ENCODE data around the gene KRT36. TPM values are rescaled to one million over a fixed set of nuclear protein-coding genes. Genes with fewer than 3 reads are reported as not detected.

KRT36 gene
- total RNA-seq, 1 donor from 2014 or later = not detected

DNA sequence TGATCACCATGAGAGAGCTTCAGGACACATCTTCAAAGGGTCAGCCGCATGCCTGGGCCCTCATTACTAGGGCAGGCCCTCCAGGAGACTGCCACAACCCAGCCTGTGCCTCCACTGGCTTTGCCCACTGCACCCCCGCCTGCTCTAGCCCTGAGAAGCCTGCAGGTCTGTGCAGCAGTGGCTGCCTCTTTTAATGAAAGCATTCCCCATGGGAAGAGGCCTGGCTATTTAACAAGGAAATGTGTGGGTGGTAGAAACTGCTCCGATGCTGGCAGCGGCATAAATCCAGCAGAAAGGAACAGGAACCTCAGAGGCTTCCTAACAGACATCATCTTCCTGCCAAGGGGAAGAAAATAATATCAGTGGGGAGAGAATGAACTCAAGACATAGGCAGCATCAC is 22.1 kb downstream of the KRT36 start:
- Mint-ChIP-seq H3K27ac (ENCODE audit: unreplicated experiment) (no peak overlapping the region), H3K9me3 (ENCODE audit: low read depth) (peaks cover 29% of the 10 kb centered on the region), H3K4me3 (ENCODE audit: unreplicated experiment) (no peak overlapping the region), H3K4me1 (ENCODE audit: low read depth) (peaks cover 13% of the 10 kb centered on the region), H3K27me3 (ENCODE audit: low read depth) (no peaks in the 10 kb centered on the region), H3K36me3 (ENCODE audit: low read depth) (peaks cover 10% of the 10 kb centered on the region)
- DNase-seq (ENCODE audit: low spot score) = no peak
- TF ChIP-seq, protein P1, sequence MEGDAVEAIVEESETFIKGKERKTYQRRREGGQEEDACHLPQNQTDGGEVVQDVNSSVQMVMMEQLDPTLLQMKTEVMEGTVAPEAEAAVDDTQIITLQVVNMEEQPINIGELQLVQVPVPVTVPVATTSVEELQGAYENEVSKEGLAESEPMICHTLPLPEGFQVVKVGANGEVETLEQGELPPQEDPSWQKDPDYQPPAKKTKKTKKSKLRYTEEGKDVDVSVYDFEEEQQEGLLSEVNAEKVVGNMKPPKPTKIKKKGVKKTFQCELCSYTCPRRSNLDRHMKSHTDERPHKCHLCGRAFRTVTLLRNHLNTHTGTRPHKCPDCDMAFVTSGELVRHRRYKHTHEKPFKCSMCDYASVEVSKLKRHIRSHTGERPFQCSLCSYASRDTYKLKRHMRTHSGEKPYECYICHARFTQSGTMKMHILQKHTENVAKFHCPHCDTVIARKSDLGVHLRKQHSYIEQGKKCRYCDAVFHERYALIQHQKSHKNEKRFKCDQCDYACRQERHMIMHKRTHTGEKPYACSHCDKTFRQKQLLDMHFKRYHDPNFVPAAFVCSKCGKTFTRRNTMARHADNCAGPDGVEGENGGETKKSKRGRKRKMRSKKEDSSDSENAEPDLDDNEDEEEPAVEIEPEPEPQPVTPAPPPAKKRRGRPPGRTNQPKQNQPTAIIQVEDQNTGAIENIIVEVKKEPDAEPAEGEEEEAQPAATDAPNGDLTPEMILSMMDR (IDR thresholded peaks at IDR 0.05) = no peak

DNA sequence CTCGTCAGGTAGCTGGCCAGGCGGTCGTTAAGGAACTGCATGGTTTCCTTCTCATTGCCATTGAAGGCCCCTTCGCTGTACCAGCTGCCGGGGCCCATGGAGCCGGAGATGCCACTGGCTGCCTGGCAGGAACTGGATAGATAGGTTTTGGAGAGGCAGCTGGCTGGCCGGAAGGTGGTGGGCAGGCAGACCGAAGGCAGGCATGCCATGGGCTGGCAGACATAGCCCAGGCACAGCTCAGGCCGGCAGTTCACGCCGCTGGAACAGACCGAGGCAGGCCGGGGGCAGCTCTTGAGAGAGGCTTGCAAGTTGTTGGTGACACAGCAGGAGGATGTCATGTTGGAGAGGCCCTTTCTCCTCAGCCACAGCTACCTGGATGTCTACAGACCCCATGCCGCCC is 22.7 kb downstream of the KRT36 start, which contains the start of gene KRT32:
Gene KRT32 (minus strand): TSS at position 399 of the 400 bp plus-strand sequence. CDS start 61 bp downstream, at position 338.
- DNase-seq (ENCODE audit: low spot score) = no peak
- H3K4me1 Mint-ChIP-seq (ENCODE audit: low read depth) = peaks cover 13% of the 10 kb centered on the region
- TF ChIP-seq, protein P1 (IDR thresholded peaks at IDR 0.05) = no peak
- no peaks in the 10 kb centered on the region for H3K27me3 Mint-ChIP-seq (ENCODE audit: low read depth)
- no peak within 1 kb of the TSS for H3K27ac Mint-ChIP-seq (ENCODE audit: unreplicated experiment)
- H3K9me3 Mint-ChIP-seq (ENCODE audit: low read depth) = peaks cover 26% of the 10 kb centered on the region
- peaks cover 10% of the 10 kb centered on the region for H3K36me3 Mint-ChIP-seq (ENCODE audit: low read depth)
- no peak within 1 kb of the TSS for H3K4me3 Mint-ChIP-seq (ENCODE audit: unreplicated experiment)

DNA sequence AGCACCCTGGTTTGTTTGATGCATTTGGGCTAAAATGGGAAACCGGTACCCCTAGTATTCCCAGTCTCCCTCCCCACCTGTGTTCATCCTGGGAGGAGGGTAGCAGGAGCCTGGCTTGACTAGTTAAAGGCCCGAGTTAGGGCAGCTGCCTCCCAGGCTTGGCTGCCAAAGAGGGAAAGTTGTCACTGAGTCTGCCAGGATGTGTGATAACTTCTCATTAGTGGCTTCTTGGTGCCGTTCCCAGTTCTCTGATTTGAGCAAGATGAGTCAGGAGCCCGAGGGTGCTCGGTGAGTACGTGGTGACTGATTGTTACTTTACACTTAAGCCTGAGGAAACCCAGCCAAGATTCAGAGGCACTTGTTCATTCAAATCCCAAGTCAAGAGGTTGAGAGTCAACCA is 25.0 kb downstream of the KRT36 start:
- TF ChIP-seq, protein P1 (IDR thresholded peaks at IDR 0.05) = no peak
- H3K4me3 Mint-ChIP-seq (ENCODE audit: unreplicated experiment) = no peak overlapping the region
- H3K27ac Mint-ChIP-seq (ENCODE audit: unreplicated experiment) = peak overlapping the region; percentile 45
- peaks cover 9% of the 10 kb centered on the region for H3K27me3 Mint-ChIP-seq (ENCODE audit: low read depth)
- peaks cover 13% of the 10 kb centered on the region for H3K4me1 Mint-ChIP-seq (ENCODE audit: low read depth)
- no peak for DNase-seq (ENCODE audit: low spot score)
- peaks cover 14% of the 10 kb centered on the region for H3K9me3 Mint-ChIP-seq (ENCODE audit: low read depth)
- no peaks in the 10 kb centered on the region for H3K36me3 Mint-ChIP-seq (ENCODE audit: low read depth)

DNA sequence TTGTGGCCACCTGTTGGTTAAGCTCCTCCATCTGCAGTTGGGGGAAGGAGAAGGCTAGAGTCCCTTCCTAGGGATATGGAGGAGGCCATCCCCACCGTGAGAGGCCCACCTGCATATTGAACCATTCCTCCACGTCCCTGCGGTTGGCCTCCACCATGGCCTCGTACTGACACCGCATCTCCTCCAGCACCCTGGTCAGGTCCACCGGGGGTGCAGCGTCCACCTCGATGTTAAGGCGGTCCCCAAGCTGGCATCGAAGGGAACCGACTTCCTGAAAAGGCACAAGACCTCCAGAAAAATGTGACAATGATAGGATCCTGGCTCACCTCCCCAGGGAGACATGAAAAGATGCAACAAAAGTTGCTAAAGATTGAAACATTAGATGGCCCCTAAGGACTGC is 25.5 kb downstream of the KRT36 start:
- no peak overlapping the region for H3K4me3 Mint-ChIP-seq (ENCODE audit: unreplicated experiment)
- peaks cover 13% of the 10 kb centered on the region for H3K4me1 Mint-ChIP-seq (ENCODE audit: low read depth)
- no peak for DNase-seq (ENCODE audit: low spot score)
- H3K36me3 Mint-ChIP-seq (ENCODE audit: low read depth) = no peaks in the 10 kb centered on the region
- H3K27ac Mint-ChIP-seq (ENCODE audit: unreplicated experiment) = no peak overlapping the region
- TF ChIP-seq, protein P1 (IDR thresholded peaks at IDR 0.05) = no peak
- H3K9me3 Mint-ChIP-seq (ENCODE audit: low read depth) = peaks cover 11% of the 10 kb centered on the region
- peaks cover 10% of the 10 kb centered on the region for H3K27me3 Mint-ChIP-seq (ENCODE audit: low read depth)

DNA sequence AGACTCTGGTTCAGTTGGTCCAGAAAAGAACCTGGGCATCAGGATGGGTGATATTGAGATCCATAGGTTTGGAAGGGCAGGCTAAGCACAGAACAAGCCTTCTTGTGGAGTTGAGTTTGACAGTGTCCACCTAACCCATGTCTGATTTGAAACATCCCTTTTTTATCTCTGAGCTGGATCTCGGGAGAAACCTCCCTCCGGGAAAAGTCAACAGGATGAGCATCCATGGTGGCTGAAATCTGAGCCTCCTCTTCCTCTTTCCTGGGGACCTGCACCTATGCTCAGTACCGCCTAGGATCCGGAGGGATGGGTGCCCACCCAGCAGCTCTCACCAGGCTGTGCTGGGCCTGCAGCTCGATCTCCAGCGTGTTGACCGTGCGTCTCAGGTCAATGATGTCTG is 26.0 kb downstream of the KRT36 start:
- no peak overlapping the region for H3K4me3 Mint-ChIP-seq (ENCODE audit: unreplicated experiment)

More for the DNA sequence above, 26.0 kb downstream of the KRT36 start:
- Mint-ChIP-seq H3K4me1 (ENCODE audit: low read depth) (peaks cover 13% of the 10 kb centered on the region), H3K27ac (ENCODE audit: unreplicated experiment) (no peak overlapping the region), H3K36me3 (ENCODE audit: low read depth) (no peaks in the 10 kb centered on the region), H3K27me3 (ENCODE audit: low read depth) (peaks cover 10% of the 10 kb centered on the region), H3K9me3 (ENCODE audit: low read depth) (peaks cover 11% of the 10 kb centered on the region)
- TF ChIP-seq, protein P1 (IDR thresholded peaks at IDR 0.05) = no peak
- no peak for DNase-seq (ENCODE audit: low spot score)

All from chondrocyte (in vitro differentiated cells).